Middle frontal gyrus (tissue), 1 donor: ENCODE results near the gene CSE1L.
"Not testable (repeated sequence)": the region's sequence is repeated elsewhere in the genome, so short reads cannot be mapped to it uniquely, and the experiment has no call there.

ENCODE experiments used
- DNase-seq: peaks from one replicate; pipeline ENCODE4 v3.0.0-alpha.2; 2015; ENCODE audit warnings: low spot score; ENCODE audit errors: extremely low spot score

The CSE1L gene

GRCh38 chr20:49123982-49124381 is 77.9 kb downstream of the CSE1L start:
- no peak for DNase-seq

DNA sequence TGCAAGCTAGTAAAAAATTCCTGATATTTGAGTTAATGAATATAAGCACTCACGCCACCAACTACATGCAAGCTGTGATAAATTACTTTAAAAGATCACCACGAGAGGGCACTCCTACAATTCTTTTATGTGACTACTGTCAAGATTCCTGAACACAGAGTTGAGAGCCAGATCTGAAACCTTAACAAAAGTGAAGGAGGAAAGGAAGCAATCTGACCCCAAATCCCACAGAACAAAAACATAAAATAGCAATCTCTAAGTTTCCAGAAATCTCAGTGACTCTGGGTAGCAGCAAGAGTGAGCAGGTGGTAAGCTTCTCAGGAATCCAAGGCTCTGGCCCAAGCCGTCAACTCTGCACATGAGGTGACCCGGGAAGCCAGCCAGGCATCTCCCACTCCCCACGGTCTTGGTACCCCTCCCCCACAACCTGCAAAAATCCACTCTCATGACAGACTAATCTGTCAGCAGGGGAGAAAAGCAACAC is 86.9 kb downstream of the CSE1L start:
- DNase-seq = peak; percentile 58

GRCh38 chr20:49133571-49133970 is 87.5 kb downstream of the CSE1L start:
- DNase-seq = no peak

GRCh38 chr20:49134797-49135196 is 88.7 kb downstream of the CSE1L start:
- not testable (repeated sequence) for DNase-seq

DNA sequence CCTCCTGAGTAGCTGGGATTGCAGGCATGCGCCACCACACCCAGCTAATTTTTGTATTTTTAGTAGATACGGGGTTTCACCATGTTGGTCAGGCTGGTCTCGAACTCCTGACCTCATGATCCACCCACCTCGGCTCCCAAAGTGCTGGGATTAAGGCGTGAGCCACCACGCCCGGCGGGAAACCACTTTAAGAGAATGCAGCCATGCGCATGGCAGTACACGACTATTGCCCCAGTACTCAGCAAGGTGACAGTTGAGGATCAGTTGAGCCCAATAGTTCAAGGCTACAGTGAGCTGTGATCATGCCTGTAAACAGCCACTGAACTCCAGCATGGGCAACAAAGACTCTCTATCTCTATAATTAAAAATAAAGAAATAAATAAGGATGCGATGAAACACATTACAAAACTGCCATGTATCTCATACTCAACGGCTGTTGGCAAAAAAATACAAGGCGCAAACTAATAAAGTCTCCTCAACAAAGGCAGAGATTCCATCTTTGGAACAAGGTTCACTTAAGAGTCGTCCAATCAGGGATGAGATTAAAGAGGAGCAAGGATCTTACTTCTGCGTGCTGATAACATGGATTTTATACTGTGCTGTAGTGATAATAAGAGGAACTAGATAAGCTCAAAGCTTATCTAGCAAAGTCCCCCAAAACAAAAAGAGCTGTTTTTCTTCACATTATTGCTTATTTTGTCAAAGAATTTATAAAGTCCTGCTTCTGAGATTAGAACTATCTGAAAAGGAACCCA is 90.9 kb downstream of the CSE1L start:
- DNase-seq = no peak

- no peak for DNase-seq
Observed at GRCh38 chr20:49138431-49138830, 92.3 kb downstream of the CSE1L start.

DNA sequence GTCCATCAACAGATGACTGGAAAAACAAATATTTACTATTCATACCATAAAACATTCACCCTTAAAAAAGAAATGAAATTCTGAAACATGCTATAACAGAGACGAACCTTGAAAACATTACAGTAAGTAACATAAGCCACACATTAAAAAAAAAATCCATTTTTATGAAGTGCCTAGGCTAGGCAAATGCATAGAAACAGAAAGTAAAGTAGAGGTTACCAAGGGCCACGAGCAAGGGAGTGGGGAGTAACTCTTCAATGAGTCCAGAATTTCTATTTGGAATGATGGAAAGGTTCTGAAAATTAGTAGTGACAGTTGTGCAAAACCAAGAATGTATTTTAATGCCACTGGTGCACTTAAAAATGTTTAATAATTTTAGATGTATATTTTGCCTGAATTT is 94.3 kb downstream of the CSE1L start:
- no peak for DNase-seq

DNA sequence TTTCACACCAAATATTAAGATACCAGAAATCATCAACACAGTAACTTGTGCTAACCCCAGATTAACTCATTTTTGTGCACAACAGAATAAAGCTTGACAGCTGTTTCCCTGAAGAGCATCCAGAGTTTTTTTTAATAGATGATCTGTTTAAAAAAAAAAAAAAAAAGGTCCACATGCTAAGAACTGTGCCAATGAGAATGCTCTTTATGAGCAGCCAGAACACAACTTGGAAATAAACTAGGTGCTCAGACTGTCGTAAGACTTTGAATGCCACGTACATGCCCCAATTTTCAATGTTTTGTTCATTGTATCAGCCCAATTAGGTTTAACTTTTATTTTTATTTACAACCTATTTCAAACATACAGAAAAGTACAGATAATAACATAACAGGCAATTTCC is 94.7 kb downstream of the CSE1L start:
- DNase-seq = no peak
